H9 (cell line): ENCODE data around the gene BPIFB3. TPM values are rescaled to one million over a fixed set of nuclear protein-coding genes. Genes with fewer than 3 reads are reported as not detected.
A peak's percentile ranks its signal among the peaks of the same experiment; 100 is the strongest.

Experiments used
- DNase-seq: peaks from one replicate; pipeline ENCODE4 v3.0.0-alpha.2; 2017
- H2AFZ ChIP-seq: one replicate; pipeline ENCODE4 v1.6.1; 2013; ENCODE audit warnings: mild to moderate bottlenecking, low read length, control low read depth, moderate library complexity
- H2AK5ac ChIP-seq: 2 replicates; pipeline ENCODE4 v1.6.1; 2013; ENCODE audit warnings: low read length, control low read depth, mixed read lengths; ENCODE audit not compliant: insufficient read length
- H2BK120ac ChIP-seq: one replicate; pipeline ENCODE4 v1.6.1; 2013; ENCODE audit warnings: low read depth, mild to moderate bottlenecking, low read length, control low read depth, inconsistent platforms; ENCODE audit not compliant: poor library complexity, severe bottlenecking
- H2BK12ac ChIP-seq: 2 replicates; pipeline ENCODE4 v1.6.1; 2013; ENCODE audit warnings: low read length, control low read depth, mixed read lengths, low read depth; ENCODE audit not compliant: insufficient read length
- H2BK15ac ChIP-seq: 2 replicates; pipeline ENCODE4 v1.6.1; 2013; ENCODE audit warnings: low read depth, low read length, control low read depth
- H2BK20ac ChIP-seq: one replicate; pipeline ENCODE4 v1.6.1; 2013; ENCODE audit warnings: low read depth, mild to moderate bottlenecking, low read length, control low read depth, inconsistent platforms; ENCODE audit not compliant: poor library complexity, severe bottlenecking
- H2BK5ac ChIP-seq: 2 replicates; pipeline ENCODE4 v1.6.1; 2013; ENCODE audit warnings: low read length, control low read depth, mixed read lengths; ENCODE audit not compliant: insufficient read length
- H3K14ac ChIP-seq: 2 replicates; pipeline ENCODE4 v1.6.1; 2013; ENCODE audit warnings: low read length, control low read depth; ENCODE audit not compliant: insufficient read depth
- H3K18ac ChIP-seq: 2 replicates; pipeline ENCODE4 v1.6.1; 2013; ENCODE audit warnings: low read depth, mild to moderate bottlenecking, mixed read lengths, low read length, control low read depth; ENCODE audit not compliant: insufficient read length
- H3K23ac ChIP-seq: 2 replicates; pipeline ENCODE4 v1.6.1; 2013; ENCODE audit warnings: low read length, control low read depth, mixed read lengths, low read depth; ENCODE audit not compliant: insufficient read length
- H3K23me2 ChIP-seq: 2 replicates; pipeline ENCODE4 v1.6.1; 2013; ENCODE audit warnings: low read depth, mild to moderate bottlenecking, mixed read lengths, low read length, control low read depth; ENCODE audit not compliant: insufficient read length, poor library complexity, severe bottlenecking
- H3K27ac ChIP-seq: 2 replicates; pipeline ENCODE4 v1.5.1; 2013; ENCODE audit warnings: low read length, control low read depth, mixed read lengths, low read depth; ENCODE audit not compliant: insufficient read length
- H3K27me3 ChIP-seq: 2 replicates; pipeline ENCODE4 v1.6.1; 2013; ENCODE audit warnings: low read length, control low read depth, inconsistent platforms; ENCODE audit not compliant: insufficient read depth
- H3K4ac ChIP-seq: 2 replicates; pipeline ENCODE4 v1.6.1; 2013; ENCODE audit warnings: low read depth, mild to moderate bottlenecking, control low read depth, inconsistent platforms, low read length, moderate library complexity
- H3K4me1 ChIP-seq: 2 replicates; pipeline ENCODE4 v1.6.1; 2013; ENCODE audit warnings: low read length, control low read depth, inconsistent platforms; ENCODE audit not compliant: insufficient read depth
- H3K4me2 ChIP-seq: 2 replicates; pipeline ENCODE4 v1.6.1; 2013; ENCODE audit warnings: low read length, control low read depth, mixed read lengths; ENCODE audit not compliant: insufficient read length, insufficient read depth
- H3K56ac ChIP-seq: 2 replicates; pipeline ENCODE4 v1.6.1; 2013; ENCODE audit warnings: low read depth, mild to moderate bottlenecking, mixed read lengths, low read length, control low read depth; ENCODE audit not compliant: insufficient read length
- H3K79me1 ChIP-seq: 2 replicates; pipeline ENCODE4 v1.6.1; 2013; ENCODE audit warnings: low read depth, mild to moderate bottlenecking, moderate library complexity, low read length, control low read depth, inconsistent platforms; ENCODE audit not compliant: insufficient read depth, poor library complexity, severe bottlenecking
- H3K79me2 ChIP-seq: 2 replicates; pipeline ENCODE4 v1.6.1; 2013; ENCODE audit warnings: low read length, control low read depth, inconsistent platforms; ENCODE audit not compliant: insufficient read depth
- H3K9ac ChIP-seq: 2 replicates; pipeline ENCODE4 v1.6.1; 2013; ENCODE audit warnings: low read length, control low read depth, mixed read lengths; ENCODE audit not compliant: insufficient read length; ENCODE audit errors: extremely low read depth
- H3K9me3 ChIP-seq: one replicate; pipeline ENCODE4 v1.6.1; 2013; ENCODE audit warnings: low read depth, low read length, inconsistent platforms; ENCODE audit not compliant: control insufficient read depth
- H3T11ph ChIP-seq: one replicate; pipeline ENCODE4 v1.6.1; 2013; ENCODE audit warnings: mild to moderate bottlenecking, low read length, control low read depth, inconsistent platforms
- H4K20me1 ChIP-seq: one replicate; pipeline ENCODE4 v1.6.1; 2013; ENCODE audit not compliant: control insufficient read depth, insufficient read length, insufficient read depth
- H4K5ac ChIP-seq: 2 replicates; pipeline ENCODE4 v1.6.1; 2013; ENCODE audit warnings: low read depth, mild to moderate bottlenecking, mixed read lengths, low read length, control low read depth; ENCODE audit not compliant: insufficient read length
- H4K8ac ChIP-seq: replicated peaks from 2 replicates; pipeline ENCODE4 v1.6.1; 2013; ENCODE audit warnings: low read length, control low read depth, mixed read lengths, low read depth; ENCODE audit not compliant: insufficient read length
- H4K91ac ChIP-seq: 2 replicates; pipeline ENCODE4 v1.6.1; 2013; ENCODE audit warnings: low read depth, mild to moderate bottlenecking, moderate library complexity, mixed read lengths, low read length, control low read depth; ENCODE audit not compliant: insufficient read length
- H3K27ac Mint-ChIP-seq, 3 experiments: 2 replicates in 2 of 3; 3 replicates in 1 of 3; pipeline ENCODE4 v1.8.0; 2020 to 2021; ENCODE audit warnings: mixed read lengths in 3 of 3, mild to moderate bottlenecking in 1 of 3, moderate library complexity in 1 of 3
- H3K27me3 Mint-ChIP-seq: 2 replicates; pipeline ENCODE4 v1.8.0; 2021; ENCODE audit warnings: low read depth, mild to moderate bottlenecking, moderate library complexity, mixed read lengths
- H3K36me3 Mint-ChIP-seq, 3 experiments: 2 replicates in 2 of 3; 3 replicates in 1 of 3; pipeline ENCODE4 v1.8.0; 2020 to 2021; ENCODE audit warnings: low read depth in 3 of 3, mixed read lengths in 3 of 3; ENCODE audit not compliant: insufficient read depth in 1 of 3
- H3K4me1 Mint-ChIP-seq, 2 experiments: 2 replicates each; pipeline ENCODE4 v1.8.0; 2020; ENCODE audit warnings: mixed read lengths in 2 of 2
- H3K4me3 Mint-ChIP-seq, 2 experiments: 2 replicates in 1 of 2; 3 replicates in 1 of 2; pipeline ENCODE4 v1.8.0; 2020 to 2021; ENCODE audit warnings: mild to moderate bottlenecking in 2 of 2, mixed read lengths in 2 of 2, moderate library complexity in 1 of 2
- H3K9me3 Mint-ChIP-seq, 2 experiments: 2 replicates in 1 of 2; 3 replicates in 1 of 2; pipeline ENCODE4 v1.8.0; 2020; ENCODE audit warnings: mild to moderate bottlenecking in 2 of 2, mixed read lengths in 2 of 2, moderate library complexity in 1 of 2
- CTCF ChIP-seq: fragments of 200-600 bp; sonication (generic); conservative IDR thresholded peaks from 3 replicates; pipeline ENCODE4 v1.8.0; 2021; ENCODE audit warnings: antibody characterized with exemption, mild to moderate bottlenecking
- WGBS: extraction: QIAGEN DNeasy Blood & Tissue Kit; methylation state at CpG from one replicate; pipeline ENCODE4 v1.1.7; 2013; ENCODE audit warnings: missing lambda C conversion rate, low lambda C conversion rate, mixed read lengths; ENCODE audit not compliant: insufficient read length; ENCODE audit errors: extremely low coverage; 5-methylcytosine and 5-hydroxymethylcytosine counted together
- total RNA-seq: library from RNA; stranded (reverse); gene quantifications from 2 replicates; pipeline ENCODE4 v1.2.1, GENCODE V29; 2021

The BPIFB3 gene
- total RNA-seq, 1 experiment from 2014 or later = not detected

GRCh38 chr20:33027769-33028751 lies 25.6 kb upstream of the BPIFB3 start:
- H2BK120ac ChIP-seq = no peak overlapping the region
- no peak overlapping the region for H3K4ac ChIP-seq
- no peaks in the 10 kb centered on the region for H3K79me1 ChIP-seq
- H2BK12ac ChIP-seq = no peak overlapping the region
- no peak for TF ChIP-seq CTCF
- WGBS = no CpG with 5 or more reads among the region's 12 CpGs
- no peaks in the 10 kb centered on the region for H3K79me2 ChIP-seq
- 0 out of 2 replicates have a peak overlapping the region, but pooled peaks have one; percentile 6 for H3K14ac ChIP-seq
- H3K27ac Mint-ChIP-seq = no peak overlapping the region
- no peak overlapping the region for H4K91ac ChIP-seq
- no peak overlapping the region for H2BK20ac ChIP-seq
- H3K18ac ChIP-seq = no peak overlapping the region
- no peak overlapping the region for H3K4me3 Mint-ChIP-seq
- no peaks in the 10 kb centered on the region for H3K9me3 ChIP-seq
- no peaks in the 10 kb centered on the region for H3K27me3 ChIP-seq
- no peak overlapping the region for H3K27ac ChIP-seq
- peaks cover 0 to under 1% of the 10 kb centered on the region in 2 experiments; a peak in 2 of 5 replicates for H3K9me3 Mint-ChIP-seq
- no peak overlapping the region for H3K23ac ChIP-seq
- no peak overlapping the region for H2AFZ ChIP-seq
- H3K23me2 ChIP-seq = no peaks in the 10 kb centered on the region
- no peak overlapping the region for H2BK5ac ChIP-seq
- no peak overlapping the region for H2AK5ac ChIP-seq
- no peak overlapping the region for H2BK15ac ChIP-seq
- H4K8ac ChIP-seq = no peak overlapping the region
- no peaks in the 10 kb centered on the region for H4K20me1 ChIP-seq
- no peak overlapping the region for H3T11ph ChIP-seq
- no peak for DNase-seq
- no peak overlapping the region for H3K56ac ChIP-seq
- no peak overlapping the region for H3K4me2 ChIP-seq
- H3K27me3 Mint-ChIP-seq = peaks cover 10% of the 10 kb centered on the region
- no peak overlapping the region for H4K5ac ChIP-seq
- H3K36me3 Mint-ChIP-seq = no peaks in the 10 kb centered on the region
- H3K4me1 ChIP-seq = no peaks in the 10 kb centered on the region
- H3K9ac ChIP-seq = no peak overlapping the region
- peaks cover 2 to 3% of the 10 kb centered on the region in 2 experiments; a peak in 3 of 4 replicates for H3K4me1 Mint-ChIP-seq
